Brain microvascular endothelial cell (primary cell): ENCODE measurements around the gene CD207.
"Not testable (repeated sequence)": the region's sequence is repeated elsewhere in the genome, so short reads cannot be mapped to it uniquely, and the experiment has no call there.

Experiments
- DNase-seq: peaks from one replicate; pipeline ENCODE4 v3.0.0-alpha.2; 2020
- H3K27ac ChIP-seq: fragments of 250-450 bp; sonication (Bioruptor Pico); 2 replicates; pipeline ENCODE4 v1.5.1; 2020; ENCODE audit warnings: mild to moderate bottlenecking, moderate library complexity
- H3K27me3 ChIP-seq: fragments of 250-450 bp; sonication (Bioruptor Pico); replicated peaks from 2 replicates; pipeline ENCODE4 v1.5.1; 2020; ENCODE audit warnings: mild to moderate bottlenecking
- H3K36me3 ChIP-seq: fragments of 250-450 bp; sonication (Bioruptor Pico); replicated peaks from 2 replicates; pipeline ENCODE4 v1.5.1; 2020; ENCODE audit warnings: mild to moderate bottlenecking
- H3K4me3 ChIP-seq: 2 replicates; pipeline ENCODE4 v1.5.1; 2011; ENCODE audit warnings: low read depth, mild to moderate bottlenecking, control low read depth, low read length, moderate library complexity
- CTCF ChIP-seq: IDR thresholded peaks from 2 replicates; pipeline ENCODE4 v1.5.1; 2011; ENCODE audit warnings: low read depth, mild to moderate bottlenecking, moderate library complexity, low read length, control low read depth, inconsistent platforms; ENCODE audit errors: missing control alignments
- in situ Hi-C: cut with HindIII; loops from 2 replicates; pipeline ENCODE4 v1.10.0; 2017; ENCODE audit warnings: low sequenced_read_pairs, low pct_ligation_motif_present

The CD207 gene

GRCh38 chr2:70806620-70807019, 29.0 kb downstream of the CD207 start:
- no peak overlapping the region for H3K4me3 ChIP-seq
- TF ChIP-seq CTCF = no peak
- in situ Hi-C loops = no loop called here
- no peaks in the 10 kb centered on the region for H3K27me3 ChIP-seq
- DNase-seq = no peak
- no peaks in the 10 kb centered on the region for H3K36me3 ChIP-seq
- H3K27ac ChIP-seq = no peak overlapping the region

- H3K27ac ChIP-seq = no peak overlapping the region
- no peak for DNase-seq
- in situ Hi-C loops = no loop called here
- TF ChIP-seq CTCF = no peak
- H3K36me3 ChIP-seq = no peaks in the 10 kb centered on the region
- no peaks in the 10 kb centered on the region for H3K27me3 ChIP-seq
- no peak overlapping the region for H3K4me3 ChIP-seq
Observed at GRCh38 chr2:70806013-70806412, 29.6 kb downstream of the CD207 start.

- Histone ChIP-seq H3K36me3 (no peaks in the 10 kb centered on the region), H3K4me3 (no peak overlapping the region), H3K27ac (no peak overlapping the region), H3K27me3 (no peaks in the 10 kb centered on the region)
- no peak for TF ChIP-seq CTCF
- DNase-seq = no peak
- in situ Hi-C loops = no loop called here
Observed at GRCh38 chr2:70801607-70802263, 33.9 kb downstream of the CD207 start.

- H3K4me3 ChIP-seq = no peak overlapping the region
- in situ Hi-C loops = no loop called here
- no peak for TF ChIP-seq CTCF
- no peaks in the 10 kb centered on the region for H3K36me3 ChIP-seq
- H3K27me3 ChIP-seq = peaks cover 4% of the 10 kb centered on the region
- H3K27ac ChIP-seq = no peak overlapping the region
- no peak for DNase-seq
Observed at GRCh38 chr2:70799706-70800105, 35.9 kb downstream of the CD207 start.

- H3K27me3 ChIP-seq, DNase-seq, H3K4me3 ChIP-seq, H3K36me3 ChIP-seq, in situ Hi-C loops, H3K27ac ChIP-seq: not testable (repeated sequence)
Observed at GRCh38 chr2:70797996-70798395, 37.6 kb downstream of the CD207 start.

- no peak for DNase-seq
- Histone ChIP-seq H3K27me3 (peaks cover 4% of the 10 kb centered on the region), H3K4me3 (no peak overlapping the region), H3K36me3 (no peaks in the 10 kb centered on the region), H3K27ac (no peak overlapping the region)
- in situ Hi-C loops = no loop called here
- TF ChIP-seq CTCF = no peak
Observed at GRCh38 chr2:70797506-70797905, 38.1 kb downstream of the CD207 start.
